HUDEP-2 (cell line): ENCODE data around the gene SAMD15.
"Not testable (repeated sequence)": the region's sequence is repeated elsewhere in the genome, so short reads cannot be mapped to it uniquely, and the experiment has no call there.

Source experiments
- DNase-seq, 76 experiments: peaks; one replicate each; lab custom pipeline; 2025; ENCODE audit not compliant: unreplicated experiment in 76 of 76; lab: John Stamatoyannopoulos, UW

SAMD15 gene

DNA sequence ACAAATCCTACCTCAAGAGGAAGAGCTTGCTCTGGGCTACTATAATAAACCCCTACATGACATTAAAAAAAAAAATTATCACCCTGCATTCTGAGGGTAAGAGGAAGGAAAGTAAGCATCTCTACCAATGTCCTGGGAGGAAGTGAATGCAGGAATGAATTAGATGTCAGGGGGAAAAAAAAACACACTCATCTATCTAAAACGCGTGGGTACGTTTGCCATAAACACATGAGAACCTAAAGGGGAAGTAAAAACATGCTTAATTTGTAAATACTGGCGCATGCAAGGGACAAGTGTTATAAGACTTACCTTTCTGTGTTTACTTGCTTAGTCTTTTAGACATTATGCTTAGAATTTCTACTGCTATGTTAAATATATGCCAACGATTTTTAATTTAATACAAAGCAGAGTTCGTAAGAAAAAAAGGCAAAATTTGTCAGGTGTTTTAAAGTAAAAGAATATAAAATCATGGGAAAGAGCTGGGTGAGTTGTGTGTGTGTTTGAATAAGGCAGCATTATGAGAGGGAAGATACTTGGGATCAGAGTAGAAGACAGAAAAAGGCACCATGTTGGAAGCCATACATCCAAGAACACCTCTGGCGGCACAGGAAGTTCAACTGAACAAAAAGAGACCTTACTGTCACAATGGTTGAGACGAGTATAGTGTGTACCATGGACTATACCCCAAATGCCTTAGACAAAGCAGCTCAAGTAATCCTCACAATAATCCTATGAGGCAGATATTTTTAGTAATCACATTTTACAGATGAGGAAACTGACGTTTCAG is 1.8 kb upstream of the SAMD15 start:
- peak in 2 of 76 experiments; percentile 4 to 23 for DNase-seq

DNA sequence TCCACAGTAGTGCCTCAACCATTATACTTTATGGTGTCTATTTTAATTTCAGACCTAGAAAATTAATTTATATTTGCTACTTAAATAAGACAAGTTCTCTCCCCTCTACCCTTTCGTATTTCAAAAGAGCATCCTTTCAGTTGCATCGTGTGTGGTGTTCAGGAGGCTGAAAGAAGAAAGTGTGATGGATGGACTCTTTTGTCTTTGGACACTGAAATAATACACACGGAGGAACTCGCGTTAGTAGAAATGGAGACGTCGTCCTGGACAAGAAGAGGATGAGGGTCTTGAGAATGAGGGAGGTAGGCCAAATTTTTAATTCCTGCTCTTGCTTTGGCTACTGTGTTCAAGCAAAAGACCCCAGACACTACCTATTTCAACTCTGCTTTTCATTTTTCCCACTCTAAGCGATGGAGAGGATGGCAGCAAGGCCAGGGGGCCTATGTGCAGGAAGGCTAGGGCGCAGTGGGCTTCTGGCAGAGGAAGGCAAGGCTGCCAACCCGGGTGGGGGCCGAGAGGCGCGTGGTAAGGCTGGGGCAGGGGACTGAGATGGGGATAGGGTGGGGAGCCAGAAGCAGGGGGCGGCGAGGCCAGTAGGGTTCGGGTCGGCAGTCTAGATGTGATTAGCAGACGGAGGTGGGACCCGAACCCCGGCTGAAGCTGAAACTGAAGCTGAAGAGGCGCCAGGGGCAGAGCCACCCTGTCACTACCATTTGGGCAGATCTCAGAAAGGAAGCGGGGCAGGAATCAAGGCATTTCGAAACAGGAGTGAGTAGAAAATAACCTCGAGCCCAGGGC is 1.0 kb upstream of the SAMD15 start:
- DNase-seq: peak in 23 of 76 experiments; percentile 0 to 54 (median 13)

DNA sequence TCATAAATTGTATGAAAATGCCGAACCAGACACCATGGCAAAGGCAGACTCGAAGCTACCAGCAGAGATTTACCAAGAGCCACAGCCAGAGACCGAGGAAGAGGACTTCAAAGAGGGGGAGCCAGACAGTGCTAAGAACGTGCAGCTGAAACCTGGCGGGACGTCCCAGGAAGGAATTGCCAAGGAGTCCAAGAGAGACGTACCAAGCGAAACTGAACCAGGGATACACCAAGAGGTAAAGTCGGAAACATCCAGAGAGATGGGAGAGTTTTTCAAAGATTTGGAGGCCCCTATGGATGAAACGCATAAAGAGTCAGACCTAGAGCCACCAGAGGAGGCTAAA is 294 bp downstream of the SAMD15 start:
- no peak for DNase-seq

DNA sequence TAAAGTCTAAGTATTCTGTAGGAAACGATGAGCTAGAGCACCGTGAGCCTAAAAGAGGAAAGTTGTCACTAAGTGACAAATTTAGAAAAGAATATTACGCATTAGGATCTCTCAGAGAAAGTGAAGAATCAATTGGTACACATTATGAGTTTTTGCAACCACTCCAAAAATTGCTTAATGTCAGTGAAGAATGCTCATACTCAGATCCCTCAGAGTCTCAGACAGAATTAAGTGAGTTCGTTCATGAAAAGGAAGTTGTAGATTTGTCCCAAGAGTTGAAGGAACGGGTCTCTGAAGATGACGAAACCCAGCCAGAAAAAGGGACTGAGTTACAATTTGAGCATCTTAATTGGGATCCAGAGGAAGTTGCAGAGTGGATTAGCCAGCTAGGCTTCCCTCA is 1.5 kb downstream of the SAMD15 start:
- no peak for DNase-seq

- no peak for DNase-seq
Observed at GRCh38 chr14:77390188-77390587, 13.0 kb downstream of the SAMD15 start.

- DNase-seq: no peak
Observed at GRCh38 chr14:77400216-77400615, 23.0 kb downstream of the SAMD15 start.

GRCh38 chr14:77403768-77404167 is 26.6 kb downstream of the SAMD15 start:
- DNase-seq: peak in 2 of 76 experiments; percentile 6 to 14

DNA sequence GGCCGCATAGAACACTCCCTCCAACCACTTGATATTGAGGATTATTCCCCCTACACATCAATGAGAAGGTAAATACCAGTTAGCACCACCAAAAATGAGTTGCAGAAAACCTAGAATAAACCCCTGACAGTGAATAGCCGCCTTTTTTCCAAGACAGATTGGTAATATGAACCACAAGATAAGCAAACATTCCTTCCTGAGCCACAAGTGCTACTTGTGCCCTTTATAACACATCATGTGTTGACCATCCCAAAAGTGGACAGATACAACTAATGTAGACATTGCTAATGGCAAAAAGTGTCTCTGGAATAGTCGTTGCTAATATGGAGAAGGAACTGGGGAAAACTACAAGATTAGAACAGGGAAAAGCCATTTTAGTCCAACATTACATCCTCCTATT is 28.9 kb downstream of the SAMD15 start:
- DNase-seq: no peak

DNA sequence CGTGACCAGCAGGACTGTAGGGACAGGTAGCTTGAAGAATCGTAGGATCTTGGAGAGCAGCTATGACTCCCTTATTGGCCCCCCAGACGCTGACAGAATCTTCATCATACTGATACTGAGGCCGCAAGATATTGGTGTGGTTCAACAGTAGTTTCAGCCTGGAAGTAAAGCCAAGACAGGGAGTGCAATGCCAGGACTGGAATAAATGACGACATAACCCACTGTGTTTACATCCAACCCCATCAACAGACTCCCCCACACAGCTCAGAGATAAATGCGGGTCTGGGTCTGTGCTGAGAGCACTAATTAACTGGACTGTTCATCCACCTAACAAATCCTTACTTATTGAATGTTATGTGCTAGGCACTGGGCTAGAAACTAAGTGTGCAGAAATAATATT is 29.5 kb downstream of the SAMD15 start:
- peak in 35 of 76 experiments; percentile 5 to 65 (median 25) for DNase-seq

GRCh38 chr14:77407158-77407557 is 30.0 kb downstream of the SAMD15 start:
- DNase-seq: peak in 14 of 76 experiments; percentile 3 to 40 (median 26)

- DNase-seq: peak in 71 of 76 experiments; percentile 8 to 85 (median 63)
Observed at GRCh38 chr14:77409131-77409533, 32.0 kb downstream of the SAMD15 start.

DNA sequence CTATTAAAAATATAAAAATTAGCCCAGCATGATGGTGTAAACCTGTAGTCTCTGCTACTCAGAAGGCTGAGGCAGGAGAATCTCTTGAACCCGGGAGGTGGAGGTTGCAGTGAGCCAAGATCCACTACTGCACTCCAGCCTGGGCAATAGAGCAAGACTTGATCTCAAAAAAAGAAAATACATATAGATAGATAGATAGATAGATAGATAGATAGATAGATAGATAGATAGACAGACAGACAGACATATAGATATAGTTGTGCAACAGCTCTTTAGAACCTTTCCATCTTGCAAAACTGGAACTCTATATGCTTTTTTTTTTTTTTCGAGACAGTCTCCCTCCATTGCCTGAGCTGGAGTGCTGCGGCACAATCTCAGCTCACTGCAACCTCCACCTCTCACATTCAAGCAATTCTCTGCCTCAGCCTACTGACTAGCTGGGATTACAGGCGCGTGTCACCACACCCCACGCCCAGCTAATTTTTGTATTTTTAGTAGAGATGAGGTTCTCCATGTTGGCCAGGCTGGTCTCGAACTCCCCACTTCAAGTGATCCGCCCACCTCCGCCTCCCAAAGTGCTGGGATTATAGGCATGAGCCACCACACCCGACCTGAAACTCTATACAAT is 38.3 kb downstream of the SAMD15 start:
- not testable (repeated sequence) for DNase-seq

DNA sequence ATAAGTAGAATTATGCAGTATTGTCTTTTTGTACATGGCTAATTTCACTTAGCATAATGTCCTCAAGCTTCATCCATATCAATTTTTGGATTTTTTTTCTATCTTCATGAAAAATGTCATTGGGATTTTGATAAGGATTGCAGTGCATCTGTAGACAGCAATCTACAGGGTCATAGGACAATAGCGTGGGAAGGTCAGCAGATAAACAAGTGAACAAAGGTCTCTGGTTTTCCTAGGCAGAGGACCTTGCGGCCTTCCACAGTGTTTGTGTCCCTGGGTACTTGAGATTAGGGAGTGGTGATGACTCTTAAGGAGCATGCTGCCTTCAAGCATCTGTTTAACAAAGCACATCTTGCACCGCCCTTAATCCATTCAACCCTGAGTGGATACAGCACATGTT is 38.9 kb downstream of the SAMD15 start:
- DNase-seq: not testable (repeated sequence)

GRCh38 chr14:77416836-77417235 is 39.7 kb downstream of the SAMD15 start:
- DNase-seq: no peak

- DNase-seq: no peak
Observed at GRCh38 chr14:77421201-77421600, 44.0 kb downstream of the SAMD15 start.

GRCh38 chr14:77423423-77423822 is 46.2 kb downstream of the SAMD15 start, which contains the start of gene NOXRED1:
Gene NOXRED1 (minus strand): TSS chr14:77423523. CDS start chr14:77422889, 634 bp downstream.
- no peak for DNase-seq

DNA sequence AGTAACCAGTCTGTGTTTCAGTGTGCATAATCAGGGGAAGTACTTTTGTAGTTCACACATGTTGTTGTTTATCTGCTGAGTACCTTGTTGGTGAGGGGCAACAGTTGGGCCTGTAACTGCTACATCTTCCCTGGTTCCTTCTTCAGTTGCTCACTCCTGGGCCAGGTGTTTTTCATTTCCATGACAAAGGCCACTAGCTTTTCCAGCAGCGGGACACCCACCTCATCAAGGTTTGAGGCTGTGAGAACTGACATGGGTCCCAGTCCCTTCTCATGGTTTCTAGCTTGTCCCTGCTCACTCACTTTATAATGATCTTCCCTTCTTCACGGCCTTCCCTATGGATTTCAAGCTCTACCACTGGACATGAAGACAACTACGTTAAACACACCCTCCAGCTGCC is 47.7 kb downstream of the SAMD15 start:
- DNase-seq: no peak

DNA sequence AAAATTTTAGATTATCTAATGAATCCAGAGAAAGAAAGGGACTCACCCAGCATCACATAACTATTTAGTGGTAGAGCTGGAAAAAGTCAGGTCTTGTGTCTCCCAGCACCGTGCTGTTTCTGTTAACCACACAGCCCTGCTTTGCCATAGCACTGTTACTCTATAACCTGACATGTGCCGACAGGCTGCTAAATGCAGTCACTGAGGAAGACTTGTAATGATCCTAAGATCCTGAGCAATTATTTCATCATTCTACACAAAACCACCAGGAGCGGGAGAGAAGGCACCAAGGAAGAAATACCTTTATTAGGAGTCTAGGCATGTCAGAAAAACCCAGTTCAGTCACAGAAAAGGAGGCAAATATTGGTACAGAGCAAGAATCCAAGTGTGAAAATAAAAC is 49.2 kb downstream of the SAMD15 start:
- no peak for DNase-seq

GRCh38 chr14:77436042-77436441 is 58.9 kb downstream of the SAMD15 start:
- DNase-seq: no peak

GRCh38 chr14:77438596-77438995 is 61.4 kb downstream of the SAMD15 start:
- no peak for DNase-seq

DNA sequence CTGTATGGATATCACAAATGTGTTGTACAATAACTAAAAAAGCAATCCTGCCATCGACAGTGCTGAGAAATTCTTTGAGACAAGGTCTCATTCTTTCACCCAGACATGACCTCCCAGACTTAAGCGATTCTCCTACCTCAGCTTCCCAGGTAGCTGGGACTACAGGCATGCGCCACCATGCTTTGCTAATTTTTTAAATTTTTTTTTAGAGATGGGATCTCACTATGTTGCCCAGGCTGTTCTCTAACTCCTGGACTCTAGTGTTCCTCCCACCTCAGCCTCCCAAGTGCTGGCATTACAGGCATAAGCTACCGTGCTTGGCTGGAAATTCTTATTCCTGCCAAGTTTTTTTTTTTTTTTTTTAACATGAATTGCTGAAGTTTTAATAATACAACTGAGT is 62.7 kb downstream of the SAMD15 start:
- DNase-seq: no peak
